HG03135 (cell line): ENCODE measurements around the gene EPB41L2.
"Not testable (repeated sequence)": the region's sequence is repeated elsewhere in the genome, so short reads cannot be mapped to it uniquely, and the experiment has no call there.

ENCODE experiments used
- ATAC-seq: cut with Tn5 transposase; IDR thresholded peaks from one replicate; pipeline ENCODE4 v1.9.1; 2021; ENCODE audit warnings: mild to moderate bottlenecking, moderate library complexity; ENCODE audit not compliant: unreplicated experiment

Gene EPB41L2

DNA sequence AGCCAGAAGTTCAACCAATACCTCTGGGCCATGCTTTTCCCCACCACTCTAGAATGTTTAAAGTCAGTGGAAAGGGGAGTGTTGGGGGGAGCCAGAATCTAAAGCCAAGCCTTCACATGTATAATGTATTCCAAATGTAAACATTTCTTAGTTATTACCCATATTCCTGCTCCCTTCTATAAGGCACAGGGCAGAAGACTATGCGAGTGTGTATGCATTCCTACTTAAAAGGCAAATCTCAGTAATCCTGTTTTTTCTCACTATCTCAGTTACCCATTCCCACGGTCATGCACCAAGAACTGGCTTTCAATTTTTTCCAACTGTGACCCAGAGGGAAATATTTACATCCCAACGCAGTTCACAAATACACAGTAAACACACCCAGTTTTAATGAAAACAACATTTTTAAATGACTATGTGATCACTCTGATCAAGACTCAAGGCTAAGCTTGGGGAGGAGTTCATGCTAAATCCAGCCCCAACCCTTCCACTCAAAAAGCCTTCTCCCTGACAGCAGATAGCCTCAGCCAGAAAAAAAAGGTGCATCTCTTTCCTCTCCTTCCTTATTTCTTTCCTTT lies 57.5 kb downstream of the EPB41L2 start:
- ATAC-seq = no peak

DNA sequence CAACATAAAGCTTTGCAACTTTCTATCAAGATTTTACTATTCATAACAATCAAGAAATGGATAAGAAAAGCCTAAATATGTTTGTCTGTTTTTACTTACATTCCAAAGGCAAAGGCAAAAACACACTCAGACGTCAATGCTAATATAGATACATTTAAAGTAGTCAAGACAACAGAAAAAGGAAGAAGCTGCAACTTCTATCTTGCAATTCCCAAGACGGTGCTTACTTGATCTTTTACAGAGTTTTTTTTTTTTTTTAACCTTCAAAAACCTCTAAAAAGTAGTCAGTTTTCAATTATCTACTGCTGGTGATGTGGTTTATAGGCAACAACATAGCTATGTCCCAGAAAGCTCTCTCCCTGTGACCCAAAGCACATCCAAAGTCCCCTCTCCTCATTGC lies 58.1 kb downstream of the EPB41L2 start:
- ATAC-seq = no peak

DNA sequence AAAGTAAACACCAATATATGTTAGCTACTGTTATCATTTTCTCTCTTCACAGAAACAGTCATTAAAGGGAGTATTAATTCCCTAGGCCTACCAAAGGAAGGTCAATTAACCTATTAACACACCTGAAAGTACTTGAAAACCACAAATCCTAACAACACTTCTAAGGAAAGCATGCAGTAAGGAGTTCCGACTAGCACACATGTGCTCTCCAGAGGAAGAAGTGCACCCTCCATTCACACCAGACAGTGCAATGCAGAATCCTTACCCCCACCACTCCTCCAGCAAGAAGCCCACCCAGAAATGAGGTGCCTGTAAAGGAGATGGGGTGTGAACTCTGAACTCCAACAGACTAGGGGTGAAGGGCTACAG lies 58.7 kb downstream of the EPB41L2 start:
- no peak for ATAC-seq

DNA sequence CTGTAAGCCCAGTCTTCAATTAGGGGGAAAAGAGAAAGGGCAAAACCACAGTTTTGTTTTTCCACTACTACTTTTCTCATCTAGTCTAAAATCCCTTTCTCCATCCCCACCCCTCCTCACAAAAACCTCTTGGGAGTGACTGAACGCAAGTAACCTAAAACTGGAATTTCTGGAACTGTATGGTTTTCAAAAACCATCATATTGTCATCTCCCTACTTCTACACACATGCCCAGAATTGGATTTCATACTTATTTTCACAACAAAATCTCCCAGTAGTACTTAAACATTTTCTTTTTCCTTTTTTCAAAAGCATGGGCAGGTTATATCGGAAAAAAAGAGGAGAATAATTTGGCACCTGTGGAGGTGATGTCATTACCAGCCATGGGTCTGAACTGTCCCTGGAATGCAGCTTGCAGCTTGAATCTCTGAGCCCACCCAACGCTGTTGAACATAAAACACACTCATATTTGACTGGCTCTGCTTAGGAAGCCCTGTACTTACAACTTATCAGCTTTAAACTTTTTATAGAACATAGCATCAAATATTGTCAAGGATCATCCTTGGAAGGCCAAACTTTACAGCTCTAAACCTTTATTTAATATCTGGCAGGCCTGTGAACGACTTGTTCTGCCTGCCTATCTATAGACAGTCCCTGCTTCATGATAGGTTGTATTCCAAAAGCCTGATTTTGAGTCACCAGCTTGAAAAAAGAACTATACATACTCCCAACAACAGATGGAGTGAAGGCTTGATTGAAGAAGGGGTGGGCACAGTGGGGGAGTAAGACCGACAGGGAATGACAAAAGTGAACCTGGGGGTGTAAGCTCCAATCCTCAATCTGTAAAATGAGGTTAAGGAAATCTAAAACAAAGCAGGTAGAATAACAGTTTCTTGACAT lies 59.3 kb downstream of the EPB41L2 start:
- no peak for ATAC-seq

DNA sequence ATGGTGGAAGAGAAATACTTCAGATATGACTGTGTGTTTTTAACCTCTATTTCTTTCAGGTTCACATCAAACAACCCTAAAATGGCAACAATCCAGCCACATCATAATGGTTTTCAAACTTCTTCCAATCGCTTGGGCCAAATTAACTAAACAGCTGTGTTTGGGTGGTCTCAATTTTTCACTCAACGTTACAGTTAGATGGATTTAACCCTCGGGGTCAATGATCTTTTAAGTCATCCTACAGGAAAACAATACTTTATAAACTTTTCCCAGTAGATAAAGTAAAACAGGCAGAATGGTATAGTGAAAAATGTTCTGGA lies 60.4 kb downstream of the EPB41L2 start:
- ATAC-seq = no peak

DNA sequence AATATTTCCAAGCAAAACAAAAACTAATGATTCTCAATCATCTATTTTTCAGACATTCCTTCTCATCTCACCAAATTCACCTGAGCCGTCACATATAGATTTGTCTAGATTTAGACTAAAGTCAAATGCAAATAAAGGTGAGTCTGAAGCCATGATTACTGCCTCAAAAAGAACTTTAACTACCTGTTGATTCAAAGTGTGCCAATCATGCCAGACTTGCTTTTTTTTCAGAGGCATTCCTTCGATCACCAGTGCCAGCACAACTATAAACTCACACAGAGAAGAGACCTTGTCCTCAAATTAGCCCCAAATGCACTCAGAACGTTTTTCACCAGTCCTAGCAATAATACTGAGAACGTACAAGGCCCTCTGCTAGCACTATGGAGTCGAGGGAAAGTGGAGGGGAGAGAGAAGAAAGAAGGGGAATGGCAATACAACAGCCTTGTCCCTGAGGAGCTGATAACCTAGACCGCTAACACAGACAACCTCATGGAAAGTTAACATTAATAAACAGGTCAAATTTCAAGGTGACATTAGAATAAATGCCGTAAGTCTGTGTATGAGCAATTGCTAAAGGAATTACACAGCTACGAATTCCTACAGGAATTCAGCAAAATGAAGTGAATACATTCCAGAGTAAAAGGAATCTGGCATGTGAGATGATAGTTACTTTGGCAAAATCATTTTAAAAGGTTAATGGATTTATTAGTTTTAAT lies 60.9 kb downstream of the EPB41L2 start:
- no peak for ATAC-seq

DNA sequence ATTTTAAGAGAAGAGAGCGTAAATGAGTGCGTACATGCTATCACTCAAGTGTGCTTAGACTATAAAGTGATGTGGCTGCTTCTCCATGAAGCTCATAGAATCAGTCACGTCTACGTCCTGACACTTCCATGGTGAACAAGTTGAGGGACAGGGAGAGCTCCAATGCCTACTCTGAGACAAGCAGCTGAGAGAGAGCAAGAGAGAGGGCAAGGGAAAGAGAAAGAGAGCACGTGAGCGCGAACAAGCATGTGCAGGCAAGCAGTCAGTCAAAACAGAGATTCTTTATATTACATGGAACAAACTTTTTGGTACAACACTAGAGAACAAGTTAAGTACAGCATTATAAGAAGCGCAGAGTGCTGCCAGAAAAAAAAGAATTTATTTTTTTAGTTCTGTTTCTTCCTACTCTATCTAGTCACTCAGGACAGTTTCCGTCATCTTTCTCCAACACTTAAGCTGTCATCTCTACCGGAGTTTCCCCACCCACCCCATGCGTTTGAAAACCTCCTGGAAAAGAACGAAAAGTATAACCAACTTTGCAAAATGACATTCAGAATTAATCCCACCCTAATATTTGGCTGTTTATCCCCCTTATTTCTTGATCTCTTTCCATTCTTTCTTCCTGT lies 61.8 kb downstream of the EPB41L2 start:
- ATAC-seq = no peak

DNA sequence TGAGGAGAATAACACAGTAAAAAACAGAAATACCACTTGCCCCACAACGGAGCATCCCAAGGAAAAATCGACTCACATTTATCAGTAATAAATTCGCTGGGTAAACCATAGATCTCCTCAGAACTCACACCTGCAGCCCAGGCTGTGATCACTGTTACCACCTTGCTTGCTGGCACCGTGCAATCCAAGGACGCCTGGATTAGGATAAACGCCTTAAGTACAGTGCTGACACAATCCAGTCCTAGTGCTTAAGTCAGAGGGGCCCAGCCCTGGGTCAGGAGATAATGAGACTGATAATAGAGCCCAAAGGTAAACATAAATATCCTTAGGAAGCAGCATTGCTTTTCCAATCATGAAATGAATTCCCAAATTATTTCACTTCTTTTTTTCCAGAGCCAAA lies 62.5 kb downstream of the EPB41L2 start:
- ATAC-seq = no peak

DNA sequence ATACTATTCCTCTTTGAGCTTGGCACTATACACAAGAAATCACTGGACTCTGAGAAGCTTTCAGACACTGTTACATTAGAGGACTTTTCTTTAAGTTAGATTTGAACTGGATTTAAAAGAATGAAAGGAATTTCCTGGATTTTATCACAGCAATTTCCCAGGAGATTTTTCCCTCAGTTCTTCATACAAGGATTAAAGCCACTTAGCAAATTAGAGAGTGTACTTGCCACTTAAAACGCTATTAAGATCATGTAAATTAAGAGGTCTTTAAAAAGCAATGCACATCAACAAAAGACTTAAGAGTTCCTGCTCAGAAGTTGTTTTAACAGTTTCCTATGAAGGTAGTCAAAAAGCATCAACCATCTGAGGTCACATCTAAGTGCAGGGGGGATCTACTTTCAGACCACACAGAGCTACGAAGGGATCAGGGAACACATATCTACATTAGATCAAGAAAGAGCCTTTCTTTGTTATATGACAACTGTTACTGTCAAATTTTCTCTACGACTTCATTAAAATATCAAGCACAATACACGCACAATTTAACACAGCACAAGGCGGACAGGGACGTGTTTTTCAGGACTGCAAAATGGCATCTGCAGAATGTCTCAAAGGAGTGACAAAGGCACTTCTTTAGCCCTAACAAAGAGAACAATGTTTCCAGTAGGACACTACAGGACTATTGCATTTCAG lies 65.8 kb downstream of the EPB41L2 start:
- no peak for ATAC-seq

DNA sequence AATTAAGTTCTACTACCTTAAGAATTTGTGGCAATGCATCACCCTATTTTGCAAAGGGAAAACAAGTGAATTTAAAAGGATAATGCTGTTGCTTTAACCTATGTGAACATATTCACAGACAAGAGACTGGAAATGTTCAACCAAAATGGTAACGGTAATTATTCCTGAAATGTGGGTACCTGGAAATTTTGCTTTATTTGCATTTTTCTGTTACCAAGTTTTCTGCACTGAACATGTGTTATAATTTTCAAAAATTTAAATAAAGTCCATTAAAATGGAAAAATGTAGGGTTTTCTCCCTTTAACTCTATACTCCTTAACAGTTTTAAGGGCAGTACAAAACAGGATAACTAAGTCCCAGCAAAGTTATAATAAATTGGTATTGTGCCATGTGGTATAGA lies 66.4 kb downstream of the EPB41L2 start:
- ATAC-seq = no peak

DNA sequence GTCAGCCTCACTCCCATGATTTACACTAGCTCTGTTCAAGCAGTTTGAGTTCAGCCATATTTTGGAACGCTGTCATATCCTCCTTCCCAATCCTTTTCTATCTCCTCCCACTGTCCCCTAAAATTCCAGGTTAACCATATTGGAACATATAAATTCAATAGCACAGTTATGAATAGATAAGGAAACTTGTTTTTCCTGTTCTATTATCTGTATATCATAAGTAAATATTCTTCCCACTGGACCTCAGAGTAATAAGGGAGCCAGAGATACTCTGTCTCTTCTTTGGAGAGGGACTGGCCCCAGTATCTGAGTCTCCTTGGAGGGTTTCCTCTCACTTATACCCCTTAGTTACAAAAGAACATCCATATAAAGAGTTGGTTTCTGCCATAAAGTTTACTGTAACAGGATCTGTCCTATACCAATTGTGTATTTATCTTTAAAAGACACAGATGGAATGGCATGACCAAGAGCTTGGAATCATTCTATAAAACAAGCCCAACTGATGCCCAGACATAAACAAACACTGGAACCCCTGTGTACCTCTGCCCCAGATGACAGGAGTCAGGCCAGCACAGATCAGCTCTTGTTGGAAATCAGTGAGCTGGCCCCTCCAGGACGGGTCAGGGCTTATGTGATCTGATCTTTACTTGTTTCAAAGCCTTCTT lies 67.1 kb downstream of the EPB41L2 start:
- ATAC-seq = no peak

DNA sequence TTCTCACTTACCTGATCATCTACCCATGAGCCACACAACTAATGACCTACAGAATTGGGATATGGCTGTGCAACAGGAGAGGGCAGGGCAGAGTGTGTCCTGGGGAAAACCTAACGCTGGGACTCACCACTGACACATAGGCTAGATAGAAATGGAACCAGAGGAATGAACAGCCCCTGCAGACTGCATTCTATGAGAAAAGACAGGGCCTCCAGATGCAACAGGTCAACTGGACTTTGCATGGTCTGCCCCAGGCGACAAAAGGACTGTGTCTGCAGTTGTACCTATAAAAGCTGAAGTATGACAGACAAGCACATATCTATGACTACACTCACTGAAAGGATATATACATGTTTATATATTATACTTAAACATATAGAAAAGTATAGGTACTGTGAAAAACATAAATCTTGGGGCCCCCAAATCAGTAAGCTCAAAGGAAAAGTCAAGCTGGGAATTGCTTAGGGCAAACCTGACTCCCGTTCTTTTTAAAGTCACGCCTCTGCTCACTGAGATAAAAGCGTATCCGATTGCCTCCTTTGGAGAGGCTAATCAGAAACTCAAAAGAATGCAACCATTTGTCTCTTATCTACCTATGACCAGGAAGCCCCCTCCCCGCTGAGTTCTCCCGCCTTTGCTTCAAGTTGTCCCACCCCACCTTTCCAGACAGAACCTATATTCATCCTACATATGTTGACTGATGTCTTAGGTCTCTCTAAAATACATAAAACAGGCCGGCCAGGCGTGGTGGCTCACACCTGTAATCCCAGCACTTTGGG lies 68.5 kb downstream of the EPB41L2 start:
- no peak for ATAC-seq

DNA sequence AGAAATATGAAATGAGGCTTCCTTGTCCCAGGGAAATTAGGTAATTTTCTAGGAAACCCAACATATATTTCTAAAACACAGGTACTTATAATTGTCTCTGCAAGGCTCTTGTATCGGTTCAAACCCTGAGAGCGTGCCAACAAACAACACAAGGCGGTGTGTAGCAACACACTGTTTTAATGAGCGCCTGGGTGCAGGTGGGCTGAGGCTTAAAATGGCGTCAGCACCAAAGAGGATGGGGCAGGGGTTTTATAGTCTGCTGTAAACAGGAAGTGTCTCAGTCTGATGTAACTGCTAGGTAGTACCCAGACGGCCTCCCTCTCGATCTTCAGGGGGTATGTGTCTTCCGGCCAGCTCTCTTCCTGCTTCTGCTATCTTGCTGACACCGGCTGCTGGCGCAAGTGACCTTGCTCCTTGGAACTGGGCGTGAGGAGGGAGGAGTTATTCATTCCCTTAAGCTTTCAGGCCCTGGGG lies 69.7 kb downstream of the EPB41L2 start:
- no peak for ATAC-seq

DNA sequence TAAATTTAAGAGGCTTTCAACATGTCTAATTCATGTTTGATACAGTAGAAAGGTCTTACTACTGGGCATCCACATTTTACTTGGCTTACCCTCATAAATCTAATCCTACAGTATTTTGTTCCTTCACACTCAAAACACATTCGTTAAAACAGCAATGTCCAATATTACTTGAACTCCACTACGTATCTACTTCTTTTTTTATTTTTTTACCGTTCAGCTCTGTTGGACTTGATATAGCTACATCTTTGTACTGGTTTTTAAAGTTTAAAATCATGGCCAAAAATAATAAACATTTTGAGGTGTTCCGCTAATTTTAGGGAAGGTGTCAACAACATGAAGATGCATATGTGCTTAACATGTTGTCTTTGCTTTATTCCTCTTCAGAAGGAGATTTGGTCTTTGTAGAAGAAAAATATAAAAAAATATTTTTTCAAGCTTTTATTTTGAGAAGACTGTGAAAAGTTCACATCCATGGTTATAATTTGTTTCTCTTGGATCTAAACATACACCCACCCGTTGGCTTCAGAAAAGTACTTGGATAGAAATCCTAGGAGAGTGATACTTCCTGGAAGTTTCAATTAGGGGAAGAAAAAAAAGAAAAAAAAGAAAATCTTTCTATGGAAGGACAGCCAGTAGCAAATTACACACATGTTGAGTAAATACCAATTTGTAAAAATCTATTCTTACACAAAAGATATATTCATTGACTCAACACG lies 71.5 kb downstream of the EPB41L2 start:
- no peak for ATAC-seq

DNA sequence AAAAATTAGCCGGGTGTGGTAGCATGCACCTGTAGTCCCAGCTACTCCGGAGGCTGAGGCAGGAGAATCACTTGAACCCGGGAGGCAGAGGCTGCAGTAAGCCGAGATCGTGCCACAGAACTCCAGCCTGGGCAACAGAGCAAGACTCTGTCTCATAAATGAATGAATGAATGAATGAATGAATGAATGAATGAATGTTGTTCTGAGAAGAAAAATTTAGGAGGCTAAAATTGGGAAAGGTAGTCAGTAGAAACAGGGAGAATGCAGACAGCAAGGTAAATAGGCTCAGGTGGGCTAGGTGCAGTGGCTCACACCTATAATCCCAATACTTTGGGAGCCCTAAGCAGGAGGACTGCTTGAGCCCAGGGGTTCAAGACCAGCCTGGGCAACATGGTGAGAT lies 75.5 kb downstream of the EPB41L2 start:
- not testable (repeated sequence) for ATAC-seq

DNA sequence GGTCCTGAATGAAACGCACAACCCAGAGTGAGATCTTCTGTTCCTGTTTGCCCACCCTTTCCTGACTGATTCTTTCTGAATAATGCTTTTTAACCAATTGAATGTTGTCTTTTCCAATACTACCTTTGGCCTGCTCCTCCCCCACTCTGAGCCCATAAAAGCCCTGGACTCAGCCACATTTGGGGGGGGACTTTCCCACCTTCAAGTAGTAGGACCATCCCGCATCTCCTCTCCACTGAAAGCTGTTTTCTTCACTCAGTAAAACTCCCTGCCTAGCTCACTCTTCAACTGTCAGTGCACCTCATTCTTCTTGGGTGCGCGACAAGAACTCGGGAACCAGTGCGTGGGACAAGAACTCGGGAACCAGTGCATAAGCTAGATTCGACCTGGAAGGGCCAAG lies 77.9 kb downstream of the EPB41L2 start:
- no peak for ATAC-seq

DNA sequence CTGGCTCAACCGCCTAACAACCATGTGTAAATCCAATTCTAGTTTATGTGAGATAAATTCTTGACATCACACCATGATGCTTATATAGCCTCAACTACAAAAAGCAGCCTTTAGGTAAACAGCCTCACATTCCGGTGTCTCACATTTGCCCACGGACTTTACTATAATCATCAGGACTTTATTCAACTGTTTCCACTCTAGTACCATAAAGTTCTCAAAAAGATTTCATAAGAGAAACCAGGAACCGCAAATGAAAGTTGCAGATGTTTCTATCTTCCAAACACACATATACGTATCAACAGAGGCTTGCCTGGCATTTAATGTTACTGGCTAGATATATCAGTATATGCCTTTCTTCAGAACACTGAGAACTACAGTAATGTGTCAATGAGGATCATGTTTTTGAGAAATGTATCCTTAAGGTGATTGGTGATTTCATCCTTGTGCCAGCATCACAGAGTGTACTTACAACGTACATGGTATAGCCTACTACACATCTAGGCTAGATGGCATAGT lies 80.0 kb downstream of the EPB41L2 start:
- no peak for ATAC-seq

DNA sequence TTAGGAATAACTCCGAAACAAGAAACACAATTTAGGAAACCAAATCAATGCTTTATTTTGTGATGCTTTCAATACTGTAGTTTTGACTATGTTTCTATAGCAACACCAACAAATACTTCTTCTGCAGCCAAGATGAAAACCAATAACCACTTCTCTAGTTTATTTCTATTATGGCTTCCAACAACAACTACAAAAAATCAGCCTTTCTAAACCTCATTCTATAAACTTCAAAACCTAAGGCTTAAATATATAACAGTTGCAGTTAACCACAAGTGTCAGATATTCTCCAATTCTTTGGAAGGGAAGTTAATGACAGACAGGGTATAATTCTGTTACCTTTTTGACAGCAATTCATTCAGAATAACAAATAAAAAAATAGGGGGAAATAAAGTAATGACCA lies 80.9 kb downstream of the EPB41L2 start:
- no peak for ATAC-seq

DNA sequence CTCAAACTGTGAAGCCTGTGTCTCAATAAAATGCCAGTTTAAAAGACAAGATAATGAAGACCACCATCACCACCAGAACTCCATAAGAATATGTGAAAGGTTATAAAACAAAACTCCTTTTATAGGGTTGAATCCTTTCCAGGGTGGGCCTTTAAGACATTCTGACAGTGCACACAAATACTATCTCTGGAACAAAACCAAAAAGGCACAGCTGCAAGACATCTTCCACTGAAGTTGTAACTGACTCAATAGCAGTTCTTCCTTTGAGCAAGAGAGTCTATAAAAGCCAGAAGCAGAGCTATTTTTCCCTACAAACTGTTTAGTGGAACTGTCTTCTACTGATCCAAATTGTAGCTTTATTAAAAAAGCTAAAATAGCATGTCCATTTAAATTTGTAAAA lies 81.6 kb downstream of the EPB41L2 start:
- ATAC-seq = no peak
